Sigmoid colon (tissue), 7 donors: Measurements from ENCODE around the gene BCAS3. TPM values are rescaled to one million over a fixed set of nuclear protein-coding genes. Genes with fewer than 3 reads are reported as not detected.

Experiments
- DNase-seq: peaks from one replicate; pipeline ENCODE4 v3.0.0-alpha.2; 2019
- H3K27ac ChIP-seq, 4 donors: fragments of 200-600 bp; sonication (generic); one replicate each; pipeline ENCODE4 v1.5.1; 2016 to 2019; ENCODE audit warnings: mild to moderate bottlenecking in 1 of 4
- H3K27me3 ChIP-seq, 3 donors: fragments of 200-600 bp; sonication (generic); one replicate each; pipeline ENCODE4 v1.5.1; 2019; ENCODE audit warnings: mild to moderate bottlenecking in 1 of 3
- H3K36me3 ChIP-seq, 4 donors: fragments of 200-600 bp; sonication (generic); one replicate each; pipeline ENCODE4 v1.5.1; 2016 to 2019
- H3K4me1 ChIP-seq, 4 donors: fragments of 200-600 bp; sonication (generic); one replicate each; pipeline ENCODE4 v1.5.1; 2017 to 2019
- H3K4me3 ChIP-seq, 4 donors: fragments of 200-600 bp; sonication (generic); one replicate each; pipeline ENCODE4 v1.5.1; 2017 to 2019; ENCODE audit warnings: mild to moderate bottlenecking in 2 of 4, moderate library complexity in 1 of 4
- H3K9me3 ChIP-seq, 4 donors: fragments of 200-600 bp in 3 of 4; sonication (generic) in 3 of 4; one replicate each; pipeline versions ENCODE4 v1.5.1 to v1.6.1; 2013 to 2019
- CTCF ChIP-seq, 4 experiments: fragments of 450-650 bp in 3 of 4; fragments of 200-600 bp in 1 of 4; IDR thresholded peaks; one replicate each; pipeline ENCODE4 v1.5.1; 2016 to 2019; ENCODE audit warnings: antibody characterized with exemption in 4 of 4, mild to moderate bottlenecking in 3 of 4, moderate library complexity in 2 of 4
- EP300 ChIP-seq, 4 donors: sonication (generic); formaldehyde crosslinking; IDR thresholded peaks; one replicate each; pipeline ENCODE4 v1.6.1; 2017; ENCODE audit warnings: antibody characterized with exemption in 4 of 4
- POLR2A ChIP-seq, 2 donors: fragments of 450-650 bp; IDR thresholded peaks; one replicate each; pipeline ENCODE4 v1.6.1; 2016; ENCODE audit warnings: antibody characterized with exemption in 2 of 2, mild to moderate bottlenecking in 2 of 2, moderate library complexity in 2 of 2
- POLR2AphosphoS5 ChIP-seq, 4 donors: sonication (generic); formaldehyde crosslinking; IDR thresholded peaks; one replicate each; pipeline ENCODE4 v1.6.1; 2017; ENCODE audit warnings: antibody characterized with exemption in 4 of 4
- WGBS, 2 donors: extraction: QIAGEN DNeasy Blood & Tissue Kit; methylation state at CpG; one replicate each; pipeline ENCODE4 v1.1.7; 2013; 5-methylcytosine and 5-hydroxymethylcytosine counted together
- intact Hi-C: fragments of 100-400 bp; cut with DNase I; formaldehyde crosslinking; loops from one replicate; pipeline ENCODE4 v1.15.1; 2023
- polyA plus RNA-seq, 3 donors: library from polyadenylated mRNA; stranded (reverse); fragments of 200-250 nt; gene quantifications; one replicate each; pipeline ENCODE4 v1.2.3, GENCODE V29; 2013
- total RNA-seq, 4 donors: library from RNA; depleted of rRNA; stranded (reverse); fragments of >200 nt; gene quantifications; one replicate each; pipeline ENCODE4 v1.1.0, GENCODE V29; 2016
- donor health status: healthy with polysubstance abuse.
- donor health status: Bipolar disorder and iron deficiency.
- donor health status: healthy.

The BCAS3 gene
- total and polyA plus RNA-seq, 7 donors: 6.3 to 38.5 (median 28.5) TPM

- peaks cover 0 to 3% (median 0%) of the 10 kb centered on the region in 4 donors for H3K4me1 ChIP-seq
Measured at GRCh38 chr17:61150686-61151299, 473.1 kb downstream of the BCAS3 start.

GRCh38 chr17:61152898-61153297 lies 475.2 kb downstream of the BCAS3 start:
- TF ChIP-seq POLR2AphosphoS5 (IDR thresholded peaks at IDR 0.05): no peak
- TF ChIP-seq EP300 (IDR thresholded peaks at IDR 0.05): no peak
- whole genome bisulfite sequencing, 2 donors: 81 to 90% methylated on average over 1 of the region's 1 CpG
- no peak for DNase-seq
- H3K27ac ChIP-seq: no peak overlapping the region
- H3K27me3 ChIP-seq: no peaks in the 10 kb centered on the region
- intact Hi-C loops: no loop called here
- H3K36me3 ChIP-seq: no peaks in the 10 kb centered on the region
- H3K4me1 ChIP-seq: peaks cover 0 to 10% (median 4%) of the 10 kb centered on the region in 4 donors
- H3K4me3 ChIP-seq: no peak overlapping the region
- no peaks in the 10 kb centered on the region for H3K9me3 ChIP-seq

More at GRCh38 chr17:61150686-61151299, 473.1 kb downstream of the BCAS3 start:
- Histone ChIP-seq H3K27me3 (no peaks in the 10 kb centered on the region), H3K36me3 (no peaks in the 10 kb centered on the region), H3K27ac (no peak overlapping the region), H3K9me3 (no peaks in the 10 kb centered on the region), H3K4me3 (no peak overlapping the region)
- DNase-seq: no peak
- TF ChIP-seq POLR2AphosphoS5 (IDR thresholded peaks at IDR 0.05): no peak
- TF ChIP-seq CTCF (IDR thresholded peaks at IDR 0.05): no peak
- TF ChIP-seq EP300 (IDR thresholded peaks at IDR 0.05): no peak
- TF ChIP-seq POLR2A (IDR thresholded peaks at IDR 0.05): no peak
- intact Hi-C loops: no loop called here
- 84 to 86% methylated on average over 3 of the region's 3 CpGs for WGBS, 2 donors

DNA sequence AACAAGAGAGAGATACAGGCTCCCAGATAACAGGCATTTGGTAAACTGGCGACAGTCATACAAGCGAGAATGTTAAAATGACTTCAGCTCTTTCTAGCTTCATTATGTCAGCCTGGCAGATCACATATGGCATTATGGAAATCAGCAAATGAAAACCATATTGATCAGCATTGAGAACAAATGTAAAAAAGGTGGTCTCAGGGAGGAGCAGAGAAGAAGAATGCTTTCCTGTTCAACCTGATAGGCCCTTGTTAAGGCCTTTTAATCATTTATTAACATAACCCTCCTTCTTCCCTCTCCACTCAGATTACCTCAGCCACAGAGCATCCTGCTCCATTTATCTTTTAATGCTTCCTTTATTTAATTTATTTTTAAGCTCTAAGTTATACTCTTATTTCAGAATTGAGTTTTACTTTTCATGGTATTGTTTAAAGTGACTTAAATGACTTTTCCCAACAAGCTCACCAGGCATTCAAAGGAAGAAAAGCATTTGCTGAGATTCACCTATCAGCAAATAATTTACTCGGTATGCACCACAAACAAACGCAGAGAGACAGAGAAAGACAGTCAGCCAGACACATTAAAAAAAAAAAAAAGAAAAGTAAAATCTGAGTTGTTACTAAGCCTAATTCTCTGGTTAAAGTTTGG lies 478.1 kb downstream of the BCAS3 start:
- DNase-seq: no peak
- H3K4me1 ChIP-seq: peaks cover 0 to 10% (median 4%) of the 10 kb centered on the region in 4 donors
- intact Hi-C loops: no loop called here
- 92 to 93% methylated on average over 4 of the region's 4 CpGs for WGBS, 2 donors
- no peak overlapping the region for H3K4me3 ChIP-seq
- H3K27ac ChIP-seq: no peak overlapping the region
- no peaks in the 10 kb centered on the region for H3K27me3 ChIP-seq
- no peaks in the 10 kb centered on the region for H3K9me3 ChIP-seq
- no peak for TF ChIP-seq POLR2AphosphoS5 (IDR thresholded peaks at IDR 0.05)
- H3K36me3 ChIP-seq: no peaks in the 10 kb centered on the region

DNA sequence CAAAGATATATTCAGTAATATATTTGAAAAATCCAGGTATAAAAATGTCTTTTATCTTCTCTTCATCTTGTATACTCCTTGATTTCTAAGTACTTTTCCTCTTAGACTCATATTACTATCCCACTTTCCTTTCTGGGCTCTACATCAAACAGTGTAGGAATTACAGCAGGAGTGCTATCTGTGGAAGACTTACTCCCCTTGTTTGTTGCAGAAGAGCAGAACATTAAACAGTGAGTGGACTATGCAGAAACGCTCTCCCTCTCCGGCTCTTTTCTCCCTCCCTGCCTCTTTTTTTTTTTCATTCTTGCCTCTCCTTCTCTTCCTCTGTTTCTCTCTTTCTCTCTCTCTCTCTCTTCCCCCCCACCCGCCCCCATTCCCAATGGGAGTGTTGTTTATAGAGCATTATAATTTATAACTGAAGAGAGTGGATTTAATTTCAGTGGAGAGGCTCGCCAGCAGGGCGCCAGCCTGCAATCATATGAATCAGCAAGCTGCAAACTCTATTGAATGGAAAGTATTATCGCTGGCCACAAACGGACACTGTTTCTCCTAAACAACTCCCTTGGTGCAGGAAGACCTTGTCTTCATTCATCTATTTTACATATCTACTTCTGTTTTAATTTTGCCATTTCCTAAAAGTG lies 479.7 kb downstream of the BCAS3 start:
- H3K27me3 ChIP-seq: no peaks in the 10 kb centered on the region
- DNase-seq: no peak
- H3K4me1 ChIP-seq: peaks cover 0 to 10% (median 4%) of the 10 kb centered on the region in 4 donors
- intact Hi-C loops: no loop called here
- no peaks in the 10 kb centered on the region for H3K9me3 ChIP-seq
- no peaks in the 10 kb centered on the region for H3K36me3 ChIP-seq
- peak overlapping the region in 1 of 4 donors; percentile 21 for H3K27ac ChIP-seq
- 17 to 55% methylated on average over 7 of the region's 7 CpGs for WGBS, 2 donors
- TF ChIP-seq CTCF (IDR thresholded peaks at IDR 0.05): no peak
- TF ChIP-seq POLR2A (IDR thresholded peaks at IDR 0.05): no peak
- TF ChIP-seq POLR2AphosphoS5 (IDR thresholded peaks at IDR 0.05): no peak
- no peak for TF ChIP-seq EP300 (IDR thresholded peaks at IDR 0.05)
- H3K4me3 ChIP-seq: no peak overlapping the region

GRCh38 chr17:61158376-61158775 lies 480.7 kb downstream of the BCAS3 start:
- Histone ChIP-seq H3K4me3 (no peak overlapping the region), H3K9me3 (no peaks in the 10 kb centered on the region), H3K4me1 (peaks cover 0 to 10% (median 4%) of the 10 kb centered on the region in 4 donors), H3K27ac (no peak overlapping the region), H3K27me3 (no peaks in the 10 kb centered on the region), H3K36me3 (no peaks in the 10 kb centered on the region)
- TF ChIP-seq CTCF (IDR thresholded peaks at IDR 0.05) (no peak), POLR2AphosphoS5 (IDR thresholded peaks at IDR 0.05) (no peak), POLR2A (IDR thresholded peaks at IDR 0.05) (no peak), EP300 (IDR thresholded peaks at IDR 0.05) (no peak)
- DNase-seq: no peak
- intact Hi-C loops: no loop called here
- WGBS, 2 donors: 94 to 96% methylated on average over 3 of the region's 3 CpGs
